ENCODE data around the gene TPPP2.

The TPPP2 gene

DNA sequence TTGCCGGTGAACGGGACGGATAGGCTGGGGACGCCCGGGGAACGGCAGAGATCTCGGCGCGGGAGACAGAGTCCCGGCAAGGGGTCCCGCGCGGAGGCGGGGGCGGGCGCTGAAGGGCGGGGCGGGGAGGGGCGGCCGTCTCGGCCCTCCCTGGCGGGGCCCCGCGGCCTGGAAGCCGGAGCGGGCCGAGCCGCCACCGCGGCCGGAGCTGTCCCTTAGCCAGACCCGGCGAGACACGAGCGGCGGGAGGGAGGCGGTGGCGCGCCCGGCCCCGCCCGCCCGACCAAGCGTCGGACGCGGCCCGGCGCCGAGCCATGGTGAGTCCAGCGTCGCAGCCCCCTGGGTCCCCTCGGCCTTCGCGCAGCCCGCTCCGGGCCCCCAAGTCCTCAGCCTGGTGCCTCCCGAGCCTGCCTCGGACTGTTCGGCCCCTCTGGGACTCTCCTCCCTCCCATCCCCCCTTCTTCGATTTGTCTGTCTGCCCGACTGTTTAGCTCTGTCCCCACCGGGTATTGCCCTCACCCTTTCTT lies 40.1 kb downstream of the TPPP2 start, which contains the start of gene ARHGEF40:
ARHGEF40 (plus strand) TSS at position 222 of the 527 bp plus-strand sequence; CDS start at position 315, 93 bp downstream.
- no peaks in the 10 kb centered on the region for H4K20me1 ChIP-seq (ENCODE audit: insufficient read depth, low read length, poor library complexity, severe bottlenecking)
- H3F3A ChIP-seq (ENCODE audit: low read depth) = no peaks in the 10 kb centered on the region
- H3K9ac ChIP-seq (ENCODE audit: low read depth, low read length, poor library complexity, severe bottlenecking) = peak within 1 kb of the TSS; percentile 83
- TF ChIP-seq EZH2phosphoT487 (IDR thresholded peaks at IDR 0.05; ENCODE audit: borderline replicate concordance) = no peak
- TF ChIP-seq, protein P1, sequence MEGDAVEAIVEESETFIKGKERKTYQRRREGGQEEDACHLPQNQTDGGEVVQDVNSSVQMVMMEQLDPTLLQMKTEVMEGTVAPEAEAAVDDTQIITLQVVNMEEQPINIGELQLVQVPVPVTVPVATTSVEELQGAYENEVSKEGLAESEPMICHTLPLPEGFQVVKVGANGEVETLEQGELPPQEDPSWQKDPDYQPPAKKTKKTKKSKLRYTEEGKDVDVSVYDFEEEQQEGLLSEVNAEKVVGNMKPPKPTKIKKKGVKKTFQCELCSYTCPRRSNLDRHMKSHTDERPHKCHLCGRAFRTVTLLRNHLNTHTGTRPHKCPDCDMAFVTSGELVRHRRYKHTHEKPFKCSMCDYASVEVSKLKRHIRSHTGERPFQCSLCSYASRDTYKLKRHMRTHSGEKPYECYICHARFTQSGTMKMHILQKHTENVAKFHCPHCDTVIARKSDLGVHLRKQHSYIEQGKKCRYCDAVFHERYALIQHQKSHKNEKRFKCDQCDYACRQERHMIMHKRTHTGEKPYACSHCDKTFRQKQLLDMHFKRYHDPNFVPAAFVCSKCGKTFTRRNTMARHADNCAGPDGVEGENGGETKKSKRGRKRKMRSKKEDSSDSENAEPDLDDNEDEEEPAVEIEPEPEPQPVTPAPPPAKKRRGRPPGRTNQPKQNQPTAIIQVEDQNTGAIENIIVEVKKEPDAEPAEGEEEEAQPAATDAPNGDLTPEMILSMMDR (conservative IDR thresholded peaks at IDR 0.05; ENCODE audit: low read length) = no peak
- no peaks in the 10 kb centered on the region for H3K79me2 ChIP-seq (ENCODE audit: insufficient read depth, low read length)
- H3K9me2 ChIP-seq (replicated peaks; ENCODE audit: low read depth, low read length) = no peaks in the 10 kb centered on the region
- H2AFZ ChIP-seq (ENCODE audit: low read length) = peak within 1 kb of the TSS; percentile 90
- peak within 1 kb of the TSS; percentile 96 for H3K4me2 ChIP-seq (ENCODE audit: low read depth, low read length, poor library complexity, severe bottlenecking)
- peak within 1 kb of the TSS; percentile 95 for H3K4me3 ChIP-seq (ENCODE audit: low read length, poor library complexity, severe bottlenecking)
- no peaks in the 10 kb centered on the region for H3K27me3 ChIP-seq (ENCODE audit: insufficient read depth, low read length, poor library complexity, severe bottlenecking)
- no peaks in the 10 kb centered on the region for H3K9me3 ChIP-seq (ENCODE audit: insufficient read depth, low read depth, low read length)
- no peaks in the 10 kb centered on the region for H3K36me3 ChIP-seq (ENCODE audit: insufficient read depth, low read length)
- H3K4me1 ChIP-seq (ENCODE audit: insufficient read depth, low read length, poor library complexity, severe bottlenecking) = peaks cover 32% of the 10 kb centered on the region

DNA sequence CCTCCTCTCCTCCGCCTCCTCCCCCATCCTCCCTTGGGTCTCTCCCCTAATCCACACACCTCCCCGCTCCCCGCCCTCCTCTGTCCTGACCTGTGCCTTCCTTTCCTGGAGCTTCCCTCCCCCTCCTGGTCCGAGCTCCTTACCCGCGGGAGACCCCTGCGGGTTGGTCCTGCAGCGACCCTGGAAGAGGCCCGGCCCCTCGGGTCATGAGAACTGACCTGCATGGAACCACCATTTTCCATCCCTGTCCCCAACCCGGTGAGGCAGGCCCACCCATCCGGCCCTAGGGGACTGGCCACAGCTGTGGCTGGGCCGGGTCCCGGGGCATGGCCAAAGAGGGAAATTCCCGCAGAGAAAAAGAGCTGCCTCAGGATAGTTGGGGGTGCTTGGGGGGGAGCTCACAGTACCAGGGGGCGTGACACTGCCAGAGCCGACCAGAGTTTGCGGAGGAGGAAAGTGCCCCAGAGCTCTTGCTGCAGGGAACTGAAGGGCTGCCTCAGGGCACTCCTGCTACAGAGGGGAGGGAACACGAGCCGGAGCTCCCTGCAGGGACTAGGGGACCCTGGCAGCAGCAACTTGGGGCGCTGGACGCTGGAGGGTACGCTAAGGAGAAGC lies 40.7 kb downstream of the TPPP2 start:
- Histone ChIP-seq H4K20me1 (ENCODE audit: insufficient read depth, low read length, poor library complexity, severe bottlenecking) (no peaks in the 10 kb centered on the region), H3K9ac (ENCODE audit: low read depth, low read length, poor library complexity, severe bottlenecking) (peak overlapping the region; percentile 83), H3K79me2 (ENCODE audit: insufficient read depth, low read length) (no peaks in the 10 kb centered on the region), H3K4me2 (ENCODE audit: low read depth, low read length, poor library complexity, severe bottlenecking) (peak overlapping the region; percentile 96), H2AFZ (ENCODE audit: low read length) (peak overlapping the region; percentile 82), H3K4me3 (ENCODE audit: low read length, poor library complexity, severe bottlenecking) (peak overlapping the region; percentile 95), H3K9me2 (replicated peaks; ENCODE audit: low read depth, low read length) (no peaks in the 10 kb centered on the region), H3K36me3 (ENCODE audit: insufficient read depth, low read length) (no peaks in the 10 kb centered on the region), H3K27me3 (ENCODE audit: insufficient read depth, low read length, poor library complexity, severe bottlenecking) (no peaks in the 10 kb centered on the region), H3F3A (ENCODE audit: low read depth) (no peaks in the 10 kb centered on the region), H3K9me3 (ENCODE audit: insufficient read depth, low read depth, low read length) (no peaks in the 10 kb centered on the region), H3K4me1 (ENCODE audit: insufficient read depth, low read length, poor library complexity, severe bottlenecking) (peaks cover 32% of the 10 kb centered on the region)
- TF ChIP-seq, protein P1 (conservative IDR thresholded peaks at IDR 0.05; ENCODE audit: low read length) = no peak
- no peak for TF ChIP-seq EZH2phosphoT487 (IDR thresholded peaks at IDR 0.05; ENCODE audit: borderline replicate concordance)

DNA sequence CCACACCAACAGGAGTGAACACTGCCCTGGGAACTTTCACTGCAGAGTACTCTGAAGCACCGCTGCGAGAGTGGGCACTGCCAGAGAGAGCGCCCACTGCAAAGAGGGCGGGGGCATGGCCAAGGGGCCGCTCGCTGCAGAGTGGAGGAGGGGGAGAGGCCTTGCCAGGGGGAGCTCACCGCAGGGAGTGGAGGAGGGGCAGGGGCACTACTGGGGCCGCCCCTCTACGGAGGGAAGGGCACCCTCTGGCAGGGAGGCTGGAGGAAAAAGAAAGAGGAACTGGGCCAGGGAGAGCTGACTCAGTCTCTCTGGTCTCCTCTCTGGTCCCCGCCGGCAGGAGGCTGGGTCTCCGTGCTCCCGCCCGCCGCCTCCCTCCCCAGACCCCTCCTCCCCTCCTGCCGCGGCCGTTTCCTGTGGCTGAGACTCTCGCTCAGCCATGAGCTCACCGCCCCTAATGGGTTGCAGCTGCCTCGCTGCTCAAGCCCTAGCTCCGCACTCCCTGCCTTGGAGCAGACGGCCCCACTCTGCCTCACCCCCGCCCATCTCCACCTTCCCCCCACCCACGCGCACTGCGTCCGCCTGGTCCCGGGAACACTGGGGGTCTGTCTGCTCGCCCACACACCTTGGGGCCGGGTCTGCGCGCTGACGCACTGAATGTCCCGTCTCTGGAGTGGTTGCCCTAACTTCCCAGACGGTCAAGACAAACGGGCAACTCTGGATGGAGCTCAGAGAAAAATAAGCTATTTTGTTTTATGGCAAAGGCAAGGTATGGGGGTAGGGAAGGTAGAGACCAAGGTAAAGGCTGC lies 41.4 kb downstream of the TPPP2 start:
- TF ChIP-seq, protein P1 (conservative IDR thresholded peaks at IDR 0.05; ENCODE audit: low read length) = no peak
- TF ChIP-seq EZH2phosphoT487 (IDR thresholded peaks at IDR 0.05; ENCODE audit: borderline replicate concordance) = no peak
- Histone ChIP-seq H3K4me3 (ENCODE audit: low read length, poor library complexity, severe bottlenecking) (peak overlapping the region; percentile 95), H4K20me1 (ENCODE audit: insufficient read depth, low read length, poor library complexity, severe bottlenecking) (no peaks in the 10 kb centered on the region), H3K9me3 (ENCODE audit: insufficient read depth, low read depth, low read length) (no peaks in the 10 kb centered on the region), H3K79me2 (ENCODE audit: insufficient read depth, low read length) (no peaks in the 10 kb centered on the region), H3K4me1 (ENCODE audit: insufficient read depth, low read length, poor library complexity, severe bottlenecking) (peaks cover 32% of the 10 kb centered on the region), H3K4me2 (ENCODE audit: low read depth, low read length, poor library complexity, severe bottlenecking) (peak overlapping the region; percentile 96), H3K36me3 (ENCODE audit: insufficient read depth, low read length) (no peaks in the 10 kb centered on the region), H2AFZ (ENCODE audit: low read length) (peak overlapping the region; percentile 82), H3K27me3 (ENCODE audit: insufficient read depth, low read length, poor library complexity, severe bottlenecking) (no peaks in the 10 kb centered on the region), H3F3A (ENCODE audit: low read depth) (no peaks in the 10 kb centered on the region), H3K9me2 (replicated peaks; ENCODE audit: low read depth, low read length) (no peaks in the 10 kb centered on the region), H3K9ac (ENCODE audit: low read depth, low read length, poor library complexity, severe bottlenecking) (peak overlapping the region; percentile 83)
